Activated B cell treated with CpG ODN at 0.5 μM for 24 hours (primary cell): Measurements from ENCODE around the gene RFC5. TPM values are rescaled to one million over a fixed set of nuclear protein-coding genes. Genes with fewer than 3 reads are reported as not detected.

Experiments
- ATAC-seq: fragments of 200-7000 bp; cut with Tn5 transposase; one replicate; pipeline ENCODE4 v1.10.0; 2021; ENCODE audit warnings: low read depth, mild to moderate bottlenecking, moderate library complexity
- CTCF ChIA-PET: fragments of 350-600 bp; sonication (Branson Sonifier 250); formaldehyde crosslinking; loops from one replicate; lab custom pipeline; 2021; ENCODE audit warnings: antibody characterized with exemption; lab: Charles Lee
- POLR2A ChIA-PET: fragments of 350-600 bp; sonication (Branson Sonifier 250); formaldehyde crosslinking; loops from one replicate; lab custom pipeline; 2021; ENCODE audit warnings: antibody characterized with exemption; lab: Charles Lee
- DNase-seq: peaks from one replicate; pipeline ENCODE4 v3.0.0; 2022
- H3K27ac Mint-ChIP-seq: one replicate; pipeline ENCODE4 v1.8.0; 2020; ENCODE audit warnings: mixed read lengths
- H3K27me3 Mint-ChIP-seq: one replicate; pipeline ENCODE4 v1.8.0; 2021; ENCODE audit warnings: mixed read lengths
- H3K36me3 Mint-ChIP-seq: one replicate; pipeline ENCODE4 v1.8.0; 2021; ENCODE audit warnings: low read depth, mixed read lengths
- H3K4me1 Mint-ChIP-seq: one replicate; pipeline ENCODE4 v1.8.0; 2021; ENCODE audit warnings: mixed read lengths
- H3K4me3 Mint-ChIP-seq: one replicate; pipeline ENCODE4 v1.8.0; 2020; ENCODE audit warnings: mild to moderate bottlenecking, mixed read lengths
- H3K9me3 Mint-ChIP-seq: one replicate; pipeline ENCODE4 v1.8.0; 2020; ENCODE audit warnings: mixed read lengths
- CTCF ChIP-seq: fragments of 200-600 bp; IDR thresholded peaks from one replicate; pipeline ENCODE4 v1.8.0; 2022; ENCODE audit warnings: antibody characterized with exemption, mild to moderate bottlenecking
- intact Hi-C: fragments of 100-400 bp; cut with micrococcal nuclease; formaldehyde crosslinking; loops from one replicate; pipeline ENCODE4 v1.15.1; 2024
- total RNA-seq: library from RNA; stranded (reverse); gene quantifications from 2 replicates; pipeline ENCODE4 v1.2.3, GENCODE V29; 2022

RFC5 gene
- 17.5 and 20.1 TPM in 2 replicates for total RNA-seq

GRCh38 chr12:118016424-118017264, at the start of gene RFC5:
Gene RFC5, plus strand, starts transcription at chr12:118016703. Its CDS starts 125 bp downstream, at chr12:118016828.
- CTCF ChIA-PET, result interaction anchor here (0.6 kb wide), 1 partner anchor 124 kb away, joined by 5 read pairs; no protein-coding TSS in a partner anchor
- Mint-ChIP-seq H3K27me3 (no peaks in the 10 kb centered on the region), H3K27ac (peak within 1 kb of the TSS; percentile 76), H3K36me3 (peaks cover 33% of the 10 kb centered on the region), H3K4me1 (peaks cover 20% of the 10 kb centered on the region), H3K9me3 (peaks cover 2% of the 10 kb centered on the region), H3K4me3 (peak within 1 kb of the TSS; percentile 89)
- TF ChIP-seq CTCF, result no peak
- ATAC-seq, result peak; percentile 97
- peak; percentile 97 for DNase-seq
- intact Hi-C loops, result loop anchor here (1.0 to 10.0 kb wide), 8 partner anchors 45 to 1858 kb away; partner anchors contain the start of genes CIT, HRK, PEBP1 and SUDS3
- POLR2A ChIA-PET, result interaction anchor here (0.6 to 1.2 kb wide), 8 partner anchors 29 to 1074 kb away, joined by 3 to 6 read pairs (median 4); partner anchors contain the start of genes PEBP1 and WSB2

GRCh38 chr12:117967043-117967442, 49.5 kb upstream of the RFC5 start:
- ChIA-PET POLR2A (no interaction called here), CTCF (no interaction called here)
- Mint-ChIP-seq H3K36me3 (no peaks in the 10 kb centered on the region), H3K27ac (no peak overlapping the region), H3K4me1 (peaks cover 9% of the 10 kb centered on the region), H3K9me3 (peaks cover 11% of the 10 kb centered on the region), H3K27me3 (peaks cover 37% of the 10 kb centered on the region), H3K4me3 (no peak overlapping the region)
- no peak for TF ChIP-seq CTCF
- DNase-seq, result no peak
- ATAC-seq, result no peak
- intact Hi-C loops, result no loop called here

GRCh38 chr12:117967512-117967911, 49.0 kb upstream of the RFC5 start:
- no peak for ATAC-seq
- Mint-ChIP-seq H3K27ac (no peak overlapping the region), H3K4me1 (peaks cover 9% of the 10 kb centered on the region), H3K27me3 (peaks cover 37% of the 10 kb centered on the region), H3K36me3 (no peaks in the 10 kb centered on the region), H3K4me3 (no peak overlapping the region), H3K9me3 (peaks cover 12% of the 10 kb centered on the region)
- no peak for DNase-seq
- TF ChIP-seq CTCF, result no peak
- intact Hi-C loops, result no loop called here
- ChIA-PET CTCF (no interaction called here), POLR2A (no interaction called here)

GRCh38 chr12:117968151-117968789, 48.2 kb upstream of the RFC5 start:
- intact Hi-C loops, result no loop called here
- H3K27me3 Mint-ChIP-seq, result peaks cover 40% of the 10 kb centered on the region
- ATAC-seq (no peak), DNase-seq (no peak)
- H3K36me3 Mint-ChIP-seq, result no peaks in the 10 kb centered on the region
- peaks cover 12% of the 10 kb centered on the region for H3K9me3 Mint-ChIP-seq
- H3K4me3 Mint-ChIP-seq, result no peak overlapping the region
- H3K4me1 Mint-ChIP-seq, result peaks cover 9% of the 10 kb centered on the region
- CTCF ChIA-PET, result no interaction called here
- no peak overlapping the region for H3K27ac Mint-ChIP-seq
- POLR2A ChIA-PET, result no interaction called here
- no peak for TF ChIP-seq CTCF
